Hippocampal formation (tissue), 2 donors: Measurements from ENCODE around the gene KLF8.

Experiments used
- DNase-seq, 2 donors: peaks; one replicate each; lab custom pipeline; 2025; lab: John Stamatoyannopoulos, UW

Gene KLF8

DNA sequence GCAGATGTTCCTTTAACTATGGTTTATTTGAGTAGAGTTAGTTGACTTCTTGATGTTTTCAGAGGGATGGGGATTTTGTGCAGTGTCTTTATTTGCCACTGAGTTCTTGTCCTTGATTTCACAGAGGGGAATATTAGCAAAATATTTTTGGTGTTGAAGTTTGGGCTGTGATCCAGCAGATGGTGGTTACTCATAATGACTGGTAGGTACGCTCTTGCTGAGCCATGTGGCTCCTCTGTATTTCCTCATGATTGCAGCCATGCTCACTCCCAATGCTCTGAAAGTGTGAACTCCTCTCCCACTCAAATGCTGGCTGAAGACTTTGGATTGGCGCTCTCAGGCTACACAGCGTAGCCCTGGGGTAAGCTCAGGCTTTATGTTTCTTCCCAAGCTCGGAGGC lies 77.7 kb downstream of the KLF8 start:
- DNase-seq: no peak

- no peak for DNase-seq
These were observed 78.4 kb downstream of the KLF8 start for GRCh38 chrX:56310581-56310980.

DNA sequence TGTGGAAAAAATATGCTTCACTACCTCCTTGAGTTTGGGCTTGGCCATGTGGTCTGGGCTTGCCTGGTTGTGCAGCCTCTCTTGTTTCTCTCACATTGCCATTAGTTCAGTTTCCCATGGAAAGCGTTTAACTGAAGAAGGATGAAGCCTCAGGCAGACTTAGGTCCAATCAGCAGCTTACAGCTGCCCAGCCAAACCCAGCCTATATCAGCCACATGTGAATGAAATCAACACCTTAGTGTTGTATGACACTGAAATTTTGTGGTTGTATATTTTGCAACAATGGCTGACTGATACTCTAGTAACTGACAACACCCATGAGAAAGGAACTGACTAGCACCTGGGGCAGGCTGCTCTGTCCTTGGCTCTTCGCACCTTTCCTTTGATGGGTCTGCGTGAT lies 81.2 kb downstream of the KLF8 start:
- DNase-seq: no peak

- DNase-seq: no peak
These were observed 82.2 kb downstream of the KLF8 start for GRCh38 chrX:56314334-56314733.

- DNase-seq: no peak
These were observed 85.9 kb downstream of the KLF8 start for GRCh38 chrX:56318076-56318475.

DNA sequence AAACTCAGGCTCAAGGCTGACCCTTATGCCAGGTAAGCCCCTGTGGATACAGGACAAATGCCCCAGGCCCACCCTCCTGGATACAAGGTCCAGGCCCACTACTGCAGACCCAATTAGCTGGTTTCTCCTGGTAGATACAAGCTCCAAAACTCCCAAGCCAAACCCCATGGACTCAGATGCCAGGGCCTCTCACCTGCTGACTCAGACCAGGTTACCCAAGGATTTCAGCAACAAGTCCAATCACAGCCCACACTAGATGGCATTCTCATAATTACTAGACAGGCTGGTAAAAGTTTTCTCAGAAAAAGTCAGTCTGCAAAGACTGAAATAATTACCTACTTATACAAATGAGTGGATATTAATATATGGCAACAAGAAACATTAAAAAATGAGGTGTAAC lies 87.0 kb downstream of the KLF8 start:
- no peak for DNase-seq
